Stimulated activated memory B cell treated with anti-CD40 and anti-IgM and Interleukin-4, amounts not matched to agents 10 μg/mL and 1 μg/mL and 100 μg/mL, for 72 hours (primary cell): ENCODE measurements around the gene MIR17HG.
"Not testable (repeated sequence)": the region's sequence is repeated elsewhere in the genome, so short reads cannot be mapped to it uniquely, and the experiment has no call there.

Experiments
- ATAC-seq: fragments of 150-1000 bp; cut with Tn5 transposase; 2 replicates; pipeline ENCODE4 v1.10.0; 2021
- H3K27ac Mint-ChIP-seq: one replicate; pipeline ENCODE4 v1.8.0; 2022; ENCODE audit warnings: mild to moderate bottlenecking, mixed read lengths
- H3K27me3 Mint-ChIP-seq: one replicate; pipeline ENCODE4 v1.8.0; 2022; ENCODE audit warnings: mixed read lengths
- H3K36me3 Mint-ChIP-seq: one replicate; pipeline ENCODE4 v1.8.0; 2022; ENCODE audit warnings: mixed read lengths
- H3K4me1 Mint-ChIP-seq: one replicate; pipeline ENCODE4 v1.8.0; 2022; ENCODE audit warnings: mixed read lengths
- H3K4me3 Mint-ChIP-seq: one replicate; pipeline ENCODE4 v1.8.0; 2022; ENCODE audit warnings: mild to moderate bottlenecking, moderate library complexity, mixed read lengths
- H3K9me3 Mint-ChIP-seq: one replicate; pipeline ENCODE4 v1.8.0; 2022; ENCODE audit warnings: mixed read lengths

Gene MIR17HG

DNA sequence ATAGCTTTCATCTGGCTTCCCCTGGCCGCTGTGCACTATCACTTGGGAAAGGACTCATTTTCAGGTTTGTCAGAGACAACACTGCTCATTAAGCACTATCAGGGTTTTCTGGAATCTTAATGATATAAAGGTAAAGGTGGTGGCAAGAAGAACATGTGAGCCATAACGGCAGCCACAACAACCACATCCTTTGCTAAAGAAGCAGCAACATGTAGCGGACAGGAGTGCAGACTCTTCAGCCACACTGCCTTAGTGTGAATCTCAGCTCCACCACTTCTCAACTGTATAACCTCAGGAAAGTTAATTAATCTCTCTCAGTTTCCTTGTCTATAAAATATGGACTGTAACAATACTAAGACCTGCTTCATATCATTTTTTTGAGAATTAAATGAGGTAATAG is 24.1 kb upstream of the MIR17HG start:
- ATAC-seq = no peak
- Mint-ChIP-seq H3K27me3 (peaks cover 17% of the 10 kb centered on the region), H3K27ac (no peak overlapping the region), H3K4me3 (no peak overlapping the region), H3K4me1 (peaks cover 7% of the 10 kb centered on the region), H3K36me3 (no peaks in the 10 kb centered on the region), H3K9me3 (peaks cover 4% of the 10 kb centered on the region)

- Mint-ChIP-seq H3K4me1 (peaks cover 6% of the 10 kb centered on the region), H3K4me3 (no peak overlapping the region), H3K27ac (no peak overlapping the region), H3K36me3 (no peaks in the 10 kb centered on the region), H3K27me3 (peaks cover 10% of the 10 kb centered on the region), H3K9me3 (no peaks in the 10 kb centered on the region)
- no peak for ATAC-seq
Observed at GRCh38 chr13:91326146-91326545, 21.3 kb upstream of the MIR17HG start.

DNA sequence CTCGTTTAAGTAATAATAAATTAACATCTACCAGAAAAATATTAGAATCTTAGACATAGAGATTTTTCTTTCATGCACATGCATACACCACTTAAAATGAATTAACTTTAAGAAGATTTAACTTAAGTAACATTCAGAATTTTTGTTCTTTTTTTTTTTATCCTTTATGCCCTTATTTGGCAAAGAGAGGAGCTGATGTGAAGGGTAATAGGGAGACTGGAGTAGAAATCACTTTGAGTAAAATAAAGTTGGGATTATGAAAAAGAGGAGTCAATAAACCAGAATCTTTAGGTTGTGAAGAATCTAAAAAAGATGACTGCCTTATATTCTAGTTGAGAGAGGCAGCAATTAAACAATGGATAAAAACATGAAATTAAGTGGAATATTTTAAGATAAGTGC is 18.8 kb upstream of the MIR17HG start:
- Mint-ChIP-seq H3K9me3 (no peaks in the 10 kb centered on the region), H3K27ac (no peak overlapping the region), H3K4me1 (peaks cover 12% of the 10 kb centered on the region), H3K4me3 (no peak overlapping the region), H3K27me3 (peaks cover 8% of the 10 kb centered on the region), H3K36me3 (no peaks in the 10 kb centered on the region)
- no peak for ATAC-seq

DNA sequence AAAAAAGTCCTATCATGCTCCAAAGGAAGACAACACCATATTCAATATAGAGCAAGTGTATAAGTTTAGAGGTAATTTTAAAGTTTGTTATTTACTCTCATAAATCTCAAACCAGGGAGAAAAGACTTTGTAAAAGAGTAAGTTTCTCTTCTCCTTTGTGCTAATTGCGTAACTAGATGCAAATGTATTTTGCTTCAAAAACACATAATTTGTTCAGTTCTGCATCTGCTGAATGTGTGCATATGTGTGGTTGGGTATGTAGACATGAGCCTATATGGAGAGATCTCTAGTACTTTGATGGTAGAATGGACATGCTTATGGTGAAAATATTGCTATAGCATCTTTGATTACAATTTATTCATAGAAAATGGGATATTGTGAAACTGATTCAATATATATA is 17.8 kb upstream of the MIR17HG start:
- no peaks in the 10 kb centered on the region for H3K36me3 Mint-ChIP-seq
- ATAC-seq = no peak
- no peaks in the 10 kb centered on the region for H3K9me3 Mint-ChIP-seq
- H3K27ac Mint-ChIP-seq = no peak overlapping the region
- no peak overlapping the region for H3K4me3 Mint-ChIP-seq
- H3K27me3 Mint-ChIP-seq = peaks cover 8% of the 10 kb centered on the region
- H3K4me1 Mint-ChIP-seq = peaks cover 12% of the 10 kb centered on the region

DNA sequence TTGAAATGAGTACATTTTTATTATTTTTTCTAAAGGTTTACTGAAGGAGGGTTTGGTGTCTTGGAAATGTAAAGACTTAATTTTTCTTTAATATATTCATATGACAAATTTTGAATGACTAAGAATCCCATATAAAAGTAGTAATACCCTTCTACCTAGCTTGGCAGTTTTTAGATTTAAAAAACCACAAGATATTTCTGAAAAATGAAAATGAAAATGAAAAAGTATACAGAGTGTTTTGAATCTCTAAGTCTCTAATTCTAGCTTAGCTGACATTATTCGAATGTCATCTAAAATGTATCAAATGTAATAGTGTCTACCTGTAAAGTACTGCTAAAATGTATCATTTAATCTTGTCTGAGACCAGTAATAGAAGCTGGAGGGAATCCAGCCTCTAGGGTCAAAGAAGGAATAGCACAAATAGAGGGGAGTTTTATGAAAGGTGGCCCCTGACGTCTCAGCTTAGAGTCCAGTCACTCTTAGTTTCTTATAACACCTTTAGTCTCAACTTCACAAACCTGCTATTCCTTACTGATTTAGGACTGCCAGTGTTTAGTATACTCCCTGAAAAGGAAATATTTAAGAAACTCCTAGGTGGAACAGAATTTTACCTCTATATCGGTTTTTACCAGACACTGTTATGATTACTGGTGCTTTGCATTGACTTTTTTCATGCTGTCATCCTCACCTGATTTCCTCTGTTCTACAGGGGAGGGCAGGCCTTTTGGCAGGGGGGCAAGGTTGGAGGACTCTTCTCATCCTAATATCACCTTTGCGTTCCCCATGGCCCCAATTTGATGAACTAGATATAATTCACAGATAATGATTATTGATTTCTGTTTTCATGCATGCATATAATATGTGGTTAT is 16.2 kb upstream of the MIR17HG start:
- Mint-ChIP-seq H3K27me3 (peaks cover 8% of the 10 kb centered on the region), H3K27ac (no peak overlapping the region), H3K4me3 (no peak overlapping the region), H3K9me3 (no peaks in the 10 kb centered on the region), H3K36me3 (no peaks in the 10 kb centered on the region), H3K4me1 (peaks cover 12% of the 10 kb centered on the region)
- no peak for ATAC-seq

DNA sequence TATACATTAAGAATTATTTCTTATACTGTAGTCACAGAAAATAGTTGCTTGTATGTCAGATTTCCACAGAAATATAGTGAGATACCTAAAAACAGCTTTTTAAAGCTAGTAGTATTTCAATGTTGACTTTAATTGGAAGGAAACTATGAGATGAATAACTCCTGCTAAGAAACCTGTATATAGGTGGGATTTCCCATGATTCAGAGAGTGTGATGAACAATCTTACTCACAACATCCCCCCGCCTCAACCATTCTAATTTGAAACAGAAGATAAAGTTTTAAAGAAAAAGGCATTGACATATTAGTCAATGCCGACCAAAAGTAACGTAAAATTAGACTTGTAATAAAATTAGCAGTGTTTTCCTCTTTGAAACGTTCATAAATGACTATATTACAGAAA is 1.4 kb upstream of the MIR17HG start:
- ATAC-seq = no peak

GRCh38 chr13:91346850-91347201 is 661 bp upstream of the MIR17HG start:
- Mint-ChIP-seq H3K27ac (peak overlapping the region; percentile 93), H3K27me3 (no peaks in the 10 kb centered on the region), H3K36me3 (peaks cover 14% of the 10 kb centered on the region), H3K9me3 (no peaks in the 10 kb centered on the region), H3K4me3 (peak overlapping the region; percentile 98), H3K4me1 (peaks cover 36% of the 10 kb centered on the region)
- peak; percentile 52 for ATAC-seq

More for the DNA sequence above, 1.4 kb upstream of the MIR17HG start:
- peak overlapping the region; percentile 93 for H3K27ac Mint-ChIP-seq
- peaks cover 14% of the 10 kb centered on the region for H3K36me3 Mint-ChIP-seq
- no peaks in the 10 kb centered on the region for H3K27me3 Mint-ChIP-seq
- H3K9me3 Mint-ChIP-seq = no peaks in the 10 kb centered on the region
- H3K4me1 Mint-ChIP-seq = peaks cover 28% of the 10 kb centered on the region
- no peak overlapping the region for H3K4me3 Mint-ChIP-seq

- Mint-ChIP-seq H3K36me3 (peaks cover 15% of the 10 kb centered on the region), H3K27me3 (no peaks in the 10 kb centered on the region), H3K27ac (peak overlapping the region; percentile 93), H3K4me3 (peak overlapping the region; percentile 72), H3K9me3 (no peaks in the 10 kb centered on the region), H3K4me1 (peaks cover 46% of the 10 kb centered on the region)
- ATAC-seq = peak; percentile 74
Observed at GRCh38 chr13:91347996-91348905, 764 bp downstream of the MIR17HG start.

DNA sequence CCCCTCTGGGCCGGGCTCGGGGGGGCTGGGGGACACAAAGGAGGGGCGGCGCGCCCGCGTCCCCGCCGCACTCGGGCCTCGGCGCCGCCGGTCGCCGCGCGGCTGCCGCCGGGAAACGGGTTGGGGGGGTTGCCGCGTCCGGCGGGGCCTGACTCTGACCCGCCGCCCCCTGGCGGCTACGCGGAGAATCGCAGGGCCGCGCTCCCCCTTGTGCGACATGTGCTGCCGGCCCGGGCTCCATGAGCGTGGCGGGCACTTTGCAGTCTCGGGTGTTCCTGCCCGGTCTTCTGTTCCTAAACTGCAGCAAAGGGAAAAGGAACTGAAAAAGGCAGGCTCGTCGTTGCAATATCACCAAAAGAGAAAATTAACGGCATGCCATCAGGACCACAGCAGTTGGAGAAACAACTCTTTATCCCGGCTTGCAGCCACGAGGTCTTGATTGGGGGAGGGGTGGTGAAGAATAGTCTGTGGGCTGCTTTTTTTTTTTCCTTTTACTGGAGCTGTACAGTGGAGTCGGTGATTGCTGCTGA is 1.5 kb downstream of the MIR17HG start:
- peak; percentile 79 for ATAC-seq
- Mint-ChIP-seq H3K36me3 (peaks cover 19% of the 10 kb centered on the region), H3K27ac (peak overlapping the region; percentile 85), H3K27me3 (no peaks in the 10 kb centered on the region), H3K9me3 (no peaks in the 10 kb centered on the region), H3K4me3 (peak overlapping the region; percentile 92), H3K4me1 (peaks cover 45% of the 10 kb centered on the region)

DNA sequence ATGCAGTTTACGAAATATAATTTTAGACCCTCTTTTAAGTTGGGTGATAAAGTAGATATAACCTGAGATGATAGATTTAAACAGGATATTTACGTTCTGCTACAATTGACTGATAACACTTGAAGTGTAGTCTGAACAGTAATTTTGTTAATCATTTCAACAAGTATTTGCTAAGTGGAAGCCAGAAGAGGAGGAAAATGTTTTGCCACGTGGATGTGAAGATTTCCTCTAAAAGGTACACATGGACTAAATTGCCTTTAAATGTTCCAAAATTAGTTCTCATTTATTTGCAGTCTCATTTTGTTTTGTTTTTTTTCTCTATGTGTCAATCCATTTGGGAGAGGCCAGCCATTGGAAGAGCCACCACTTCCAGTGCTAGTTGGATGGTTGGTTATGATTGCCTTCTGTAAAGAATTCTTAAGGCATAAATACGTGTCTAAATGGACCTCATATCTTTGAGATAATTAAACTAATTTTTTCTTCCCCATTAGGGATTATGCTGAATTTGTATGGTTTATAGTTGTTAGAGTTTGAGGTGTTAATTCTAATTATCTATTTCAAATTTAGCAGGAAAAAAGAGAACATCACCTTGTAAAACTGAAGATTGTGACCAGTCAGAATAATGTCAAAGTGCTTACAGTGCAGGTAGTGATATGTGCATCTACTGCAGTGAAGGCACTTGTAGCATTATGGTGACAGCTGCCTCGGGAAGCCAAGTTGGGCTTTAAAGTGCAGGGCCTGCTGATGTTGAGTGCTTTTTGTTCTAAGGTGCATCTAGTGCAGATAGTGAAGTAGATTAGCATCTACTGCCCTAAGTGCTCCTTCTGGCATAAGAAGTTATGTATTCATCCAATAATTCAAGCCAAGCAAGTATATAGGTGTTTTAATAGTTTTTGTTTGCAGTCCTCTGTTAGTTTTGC is 2.8 kb downstream of the MIR17HG start:
- H3K4me3 Mint-ChIP-seq = peak overlapping the region; percentile 92
- H3K9me3 Mint-ChIP-seq = no peaks in the 10 kb centered on the region
- peaks cover 29% of the 10 kb centered on the region for H3K36me3 Mint-ChIP-seq
- H3K27ac Mint-ChIP-seq = peak overlapping the region; percentile 17
- H3K4me1 Mint-ChIP-seq = peaks cover 51% of the 10 kb centered on the region
- no peaks in the 10 kb centered on the region for H3K27me3 Mint-ChIP-seq
- no peak for ATAC-seq

GRCh38 chr13:91351123-91351522 is 3.6 kb downstream of the MIR17HG start:
- Mint-ChIP-seq H3K27me3 (no peaks in the 10 kb centered on the region), H3K27ac (peak overlapping the region; percentile 17), H3K36me3 (peaks cover 35% of the 10 kb centered on the region), H3K4me1 (peaks cover 51% of the 10 kb centered on the region), H3K4me3 (peak overlapping the region; percentile 31), H3K9me3 (no peaks in the 10 kb centered on the region)
- ATAC-seq = no peak

- H3K4me3 Mint-ChIP-seq = no peak overlapping the region
- no peak overlapping the region for H3K27ac Mint-ChIP-seq
- H3K9me3 Mint-ChIP-seq = no peaks in the 10 kb centered on the region
- no peaks in the 10 kb centered on the region for H3K27me3 Mint-ChIP-seq
- H3K4me1 Mint-ChIP-seq = peaks cover 54% of the 10 kb centered on the region
- H3K36me3 Mint-ChIP-seq = peaks cover 43% of the 10 kb centered on the region
- no peak for ATAC-seq
Observed at GRCh38 chr13:91351980-91352379, 4.5 kb downstream of the MIR17HG start.

GRCh38 chr13:91352891-91353290 is 5.4 kb downstream of the MIR17HG start:
- Mint-ChIP-seq H3K4me1 (peaks cover 59% of the 10 kb centered on the region), H3K36me3 (peaks cover 52% of the 10 kb centered on the region)
- not testable (repeated sequence) for H3K27me3 Mint-ChIP-seq, H3K9me3 Mint-ChIP-seq, H3K27ac Mint-ChIP-seq, ATAC-seq, H3K4me3 Mint-ChIP-seq

DNA sequence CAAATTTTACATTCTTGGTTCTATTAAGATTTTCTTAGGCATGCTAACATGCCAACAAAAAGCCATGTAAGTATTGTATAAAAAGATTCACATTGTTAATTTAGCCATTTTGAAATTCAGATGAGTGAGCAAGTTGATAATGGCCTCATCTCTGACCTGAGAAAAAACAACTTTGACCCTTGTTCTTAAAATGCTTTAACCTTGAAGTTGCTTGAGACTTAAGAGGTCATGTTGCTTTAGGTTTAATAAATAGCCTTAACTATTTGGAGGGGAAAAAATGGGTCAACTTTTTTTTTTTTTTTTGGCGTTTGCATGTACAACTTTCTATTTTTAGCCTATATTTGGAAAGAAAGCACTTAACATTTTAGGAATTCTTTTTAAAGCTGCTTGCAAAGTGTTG is 6.0 kb downstream of the MIR17HG start:
- no peak for ATAC-seq
- peaks cover 52% of the 10 kb centered on the region for H3K36me3 Mint-ChIP-seq
- peaks cover 64% of the 10 kb centered on the region for H3K4me1 Mint-ChIP-seq

More for the DNA sequence above, 6.0 kb downstream of the MIR17HG start:
- no peak overlapping the region for H3K4me3 Mint-ChIP-seq
- no peaks in the 10 kb centered on the region for H3K27me3 Mint-ChIP-seq
- no peak overlapping the region for H3K27ac Mint-ChIP-seq
- H3K9me3 Mint-ChIP-seq = no peaks in the 10 kb centered on the region
